HepG2 (cell line): ENCODE results near the gene EVA1A. TPM values are rescaled to one million over a fixed set of nuclear protein-coding genes. Genes with fewer than 3 reads are reported as not detected.

Experiments
- ATAC-seq: fragments of 200-7000 bp; cut with Tn5 transposase; 3 replicates; pipeline ENCODE4 v1.9.1; 2020; ENCODE audit warnings: mild to moderate bottlenecking, moderate library complexity
- BruUV-seq: library from RNA; stranded (reverse); fragments of 400-500 nt; replicated peaks from 2 replicates; lab custom pipeline; 2021; lab: Mats Ljungman, UMichigan
- CTCF ChIA-PET: fragments of 300-600 bp; formaldehyde crosslinking; extraction: SDS; loops from one replicate; lab custom pipeline; 2021; ENCODE audit warnings: low total read pairs, inconsistent platforms, low intra/inter-chr PET ratio; lab: Yijun Ruan, JAX
- POLR2A ChIA-PET: fragments of 350-600 bp; sonication (Branson Sonifier 250); formaldehyde crosslinking; loops from one replicate; lab custom pipeline; 2020; ENCODE audit warnings: antibody characterized with exemption, inconsistent platforms; lab: Yijun Ruan, JAX
- DNase-seq: peaks from one replicate; pipeline ENCODE4 v3.0.0-alpha.2; 2015; ENCODE audit warnings: low spot score
- FAIRE-seq: peaks from 3 replicates; lab custom pipeline; 2011; peaks lifted over from hg19 to GRCh38; lab: Jason Lieb, UNC
- H2AFZ ChIP-seq: one replicate; pipeline ENCODE4 v1.6.1; 2011; ENCODE audit warnings: low read length, inconsistent platforms
- H3K27ac ChIP-seq: fragments of 300-600 bp; 3 replicates; pipeline ENCODE4 v1.8.0; 2011; ENCODE audit warnings: mixed run types, mild to moderate bottlenecking, mixed read lengths, low read length, inconsistent platforms; ENCODE audit not compliant: insufficient read depth; ENCODE audit errors: extremely low read length
- H3K27me3 ChIP-seq, 2 experiments: fragments of 200-600 bp in 1 of 2; 2 replicates in 1 of 2; 3 replicates in 1 of 2; pipeline versions ENCODE4 v1.6.0 to v1.8.0; 2011; ENCODE audit warnings: low read length in 2 of 2, mild to moderate bottlenecking in 2 of 2, moderate library complexity in 2 of 2, inconsistent platforms in 1 of 2; ENCODE audit not compliant: insufficient read depth in 2 of 2, control insufficient read depth in 1 of 2
- H3K36me3 ChIP-seq, 2 experiments: fragments of 200-600 bp in 1 of 2; replicated peaks in 1 of 2; 2 replicates in 1 of 2; 3 replicates in 1 of 2; pipeline versions ENCODE4 v1.5.1 to v1.8.0; 2011; ENCODE audit warnings: low read length in 2 of 2, inconsistent platforms in 1 of 2; ENCODE audit not compliant: insufficient read depth in 2 of 2, control insufficient read depth in 1 of 2
- H3K4me1 ChIP-seq: 2 replicates; pipeline ENCODE4 v1.5.1; 2012; ENCODE audit warnings: low read length, inconsistent platforms; ENCODE audit not compliant: insufficient read depth
- H3K4me2 ChIP-seq: 2 replicates; pipeline ENCODE4 v1.6.0; 2011; ENCODE audit warnings: low read depth, low read length, inconsistent platforms
- H3K4me3 ChIP-seq, 3 experiments: fragments of 200-600 bp in 1 of 3; sonication (generic), shearing (Covaris generic) in 1 of 3; replicated peaks in 1 of 3; 2 replicates each; pipeline ENCODE4 v1.5.1; 2011 to 2016; ENCODE audit warnings: low read length in 3 of 3, inconsistent platforms in 2 of 3, low read depth in 2 of 3, mild to moderate bottlenecking in 2 of 3, control low read depth in 1 of 3, mixed read lengths in 1 of 3; ENCODE audit not compliant: insufficient read depth in 1 of 3
- H3K79me2 ChIP-seq: one replicate; pipeline ENCODE4 v1.6.1; 2011; ENCODE audit warnings: low read length, inconsistent platforms; ENCODE audit not compliant: insufficient read depth
- H3K9ac ChIP-seq: 2 replicates; pipeline ENCODE4 v1.6.0; 2011; ENCODE audit warnings: mild to moderate bottlenecking, low read depth, low read length, inconsistent platforms; ENCODE audit not compliant: insufficient read depth
- H3K9me3 ChIP-seq: 2 replicates; pipeline ENCODE4 v1.5.1; 2012; ENCODE audit warnings: mild to moderate bottlenecking, low read length
- H4K20me1 ChIP-seq: 2 replicates; pipeline ENCODE4 v1.6.0; 2011; ENCODE audit warnings: inconsistent platforms, mild to moderate bottlenecking, low read length, moderate library complexity; ENCODE audit not compliant: insufficient read depth
- ATF7 ChIP-seq, 2 experiments: fragments of 450-650 bp in 1 of 2; sonication (generic) in 1 of 2; formaldehyde crosslinking in 1 of 2; IDR thresholded peaks; 2 replicates each; pipeline versions ENCODE4 v1.4.0 to v1.6.1; 2016 to 2020; ENCODE audit warnings: antibody characterized with exemption in 1 of 2, mild to moderate bottlenecking in 1 of 2, missing genetic modification reagents in 1 of 2
- CEBPB ChIP-seq: IDR thresholded peaks from 2 replicates; pipeline ENCODE4 v1.6.1; 2011; ENCODE audit warnings: low read depth, low read length, improper control_type of control experiment, borderline replicate concordance
- HNF1A ChIP-seq, 2 experiments: sonication (generic) in 1 of 2; formaldehyde crosslinking in 1 of 2; IDR thresholded peaks; 2 replicates each; pipeline versions ENCODE4 v1.4.0 to v1.6.1; 2016 to 2020; ENCODE audit warnings: borderline replicate concordance in 1 of 2, low read depth in 1 of 2, mild to moderate bottlenecking in 1 of 2, missing genetic modification reagents in 1 of 2
- MYPOP ChIP-seq: sonication (generic); formaldehyde crosslinking; IDR thresholded peaks from 2 replicates; pipeline ENCODE4 v1.8.1; 2023; ENCODE audit warnings: mild to moderate bottlenecking, moderate library complexity, missing genetic modification reagents
- NR1H2 ChIP-seq: sonication (generic); formaldehyde crosslinking; IDR thresholded peaks from 2 replicates; pipeline ENCODE4 v1.8.1; 2022; ENCODE audit warnings: low read depth, missing genetic modification reagents, borderline replicate concordance
- ONECUT2 ChIP-seq: sonication (generic); formaldehyde crosslinking; IDR thresholded peaks from 2 replicates; pipeline ENCODE4 v1.4.0; 2020; ENCODE audit warnings: missing genetic modification reagents
- POLR2AphosphoS5 ChIP-seq: IDR thresholded peaks from 2 replicates; pipeline ENCODE4 v1.6.1; 2012; ENCODE audit warnings: low read depth, low read length
- SPEN ChIP-seq: sonication (generic); formaldehyde crosslinking; IDR thresholded peaks from 2 replicates; pipeline ENCODE4 v1.5.1; 2020; ENCODE audit warnings: low read depth, mild to moderate bottlenecking, missing genetic modification reagents
- TMF1 ChIP-seq: sonication (generic); formaldehyde crosslinking; IDR thresholded peaks from 2 replicates; pipeline ENCODE4 v1.8.1; 2022; ENCODE audit warnings: low read depth, missing genetic modification reagents
- ZNF18 ChIP-seq: sonication (generic); formaldehyde crosslinking; IDR thresholded peaks from 2 replicates; pipeline ENCODE4 v1.8.0; 2022; ENCODE audit warnings: mild to moderate bottlenecking, missing genetic modification reagents; ENCODE audit not compliant: insufficient replicate concordance
- ZNF256 ChIP-seq: sonication (generic); formaldehyde crosslinking; conservative IDR thresholded peaks from 2 replicates; pipeline ENCODE4 v1.4.0; 2020; ENCODE audit warnings: missing genetic modification reagents
- ZNF670 ChIP-seq: sonication (generic); formaldehyde crosslinking; IDR thresholded peaks from 2 replicates; pipeline ENCODE4 v1.8.0; 2022; ENCODE audit warnings: mild to moderate bottlenecking, missing genetic modification reagents, borderline replicate concordance
- ZNF775 ChIP-seq: sonication (generic); formaldehyde crosslinking; IDR thresholded peaks from 2 replicates; pipeline ENCODE4 v1.4.0; 2020; ENCODE audit warnings: missing genetic modification reagents, mild to moderate bottlenecking, moderate library complexity, borderline replicate concordance
- ZNF816 ChIP-seq: sonication (generic); formaldehyde crosslinking; IDR thresholded peaks from 2 replicates; pipeline ENCODE4 v1.8.0; 2022; ENCODE audit warnings: missing genetic modification reagents, mild to moderate bottlenecking, borderline replicate concordance
- WGBS: methylation state at CpG from one replicate; pipeline ENCODE4 v1.1.6; 2017; ENCODE audit warnings: low lambda C conversion rate; 5-methylcytosine and 5-hydroxymethylcytosine counted together
- in situ Hi-C: cut with HindIII; loops from 2 replicates; pipeline ENCODE4 v1.10.0; 2017; ENCODE audit warnings: low pct_unique_long_range_greater_than_20kb; ENCODE audit not compliant: extremely low pct_ligation_motif_present
- intact Hi-C: fragments of 100-400 bp; cut with micrococcal nuclease; formaldehyde crosslinking; loops from one replicate; pipeline ENCODE4 v1.10.0; 2022; ENCODE audit not compliant: unreplicated experiment
- polyA plus RNA-seq, 8 experiments: library from polyadenylated mRNA; depleted of rRNA in 3 of 8; stranded (reverse) in 7 of 8; unstranded in 1 of 8; fragments of >200 nt; fragmentation: Illumina TruSeq in 4 of 8; extraction: Trizol in 4 of 8; gene quantifications; 2 replicates each; pipeline versions ENCODE4 v1.2.1 to v1.2.3, GENCODE V29; 2011 to 2016; ENCODE audit warnings: low read depth in 4 of 8, missing spikeins in 1 of 8, mixed read lengths in 1 of 8; ENCODE audit not compliant: insufficient read depth in 1 of 8
- total RNA-seq, 5 experiments: library from RNA; depleted of rRNA; stranded (reverse); fragments of >200 nt; fragmentation: Illumina TruSeq; extraction: Trizol; gene quantifications; 2 replicates each; pipeline ENCODE4 v1.2.3, GENCODE V29; 2016; ENCODE audit warnings: low read depth in 1 of 5

Gene EVA1A
- total and polyA plus RNA-seq, 2 of the 13 experiments (the other 11 are each of a cell fraction or from before 2014, with no cell fraction given): 57.5 to 57.8 TPM

- H3K4me3 ChIP-seq: no peak overlapping the region
- H3K79me2 ChIP-seq: peaks cover 90% of the 10 kb centered on the region
- WGBS: 97% methylated on average over 4 of the region's 4 CpGs
- no peak overlapping the region for H3K4me2 ChIP-seq
- FAIRE-seq (no peak), ATAC-seq (no peak), DNase-seq (no peak)
- no peak overlapping the region for H2AFZ ChIP-seq
- BruUV-seq: no TSS peak
- peaks cover 28 to 86% of the 10 kb centered on the region in 2 experiments for H3K36me3 ChIP-seq
- in situ Hi-C loops: no loop called here
- intact Hi-C loops: no loop called here
- H3K27me3 ChIP-seq: no peaks in the 10 kb centered on the region
- POLR2A ChIA-PET: interaction anchor here (1.4 kb wide), 1 partner anchor 10 kb away, joined by 3 read pairs; no protein-coding TSS in a partner anchor
- peaks cover 20% of the 10 kb centered on the region for H3K9me3 ChIP-seq
- TF ChIP-seq TMF1 (CRISPR knock-in tag) (no peak), ONECUT2 (no peak), ZNF775 (CRISPR knock-in tag) (no peak), POLR2AphosphoS5 (peak; percentile 13; the same call in 1 of the 2 replicates), ZNF816 (0 out of 2 replicates have a peak, but pooled peaks have one; percentile 37), NR1H2 (no peak), ZNF670 (CRISPR knock-in tag) (0 out of 2 replicates have a peak, but pooled peaks have one; percentile 45), ATF7 (IDR thresholded peaks at IDR 0.05) (peak; percentile 64), ATF7 (CRISPR knock-in tag; IDR thresholded peaks at IDR 0.05) (no peak), ZNF256 (CRISPR knock-in tag) (no peak), HNF1A (IDR thresholded peaks at IDR 0.05; ENCODE audit: low read depth) (no peak), HNF1A (CRISPR knock-in tag; IDR thresholded peaks at IDR 0.05; ENCODE audit: borderline replicate concordance) (no peak), SPEN (CRISPR knock-in tag) (no peak), MYPOP (CRISPR knock-in tag) (no peak), CEBPB (peak; percentile 46; the same call in 1 of the 2 replicates), ZNF18 (CRISPR knock-in tag) (no peak)
- peaks cover 68% of the 10 kb centered on the region for H3K4me1 ChIP-seq
- H4K20me1 ChIP-seq: no peaks in the 10 kb centered on the region
- no peak overlapping the region for H3K9ac ChIP-seq
- no peak overlapping the region for H3K27ac ChIP-seq
- CTCF ChIA-PET: no interaction called here
Measured at GRCh38 chr2:75513616-75514170, 47.0 kb downstream of the EVA1A start.
